Measurements from ENCODE around the gene MALT1. TPM values are rescaled to one million over a fixed set of nuclear protein-coding genes. Genes with fewer than 3 reads are reported as not detected.

MALT1 gene
- total and polyA plus RNA-seq, 9 of the 15 experiments (the other 6 are each of a cell fraction or from before 2014, with no cell fraction given): 0.14 to 1.6 (median 0.32) TPM

GRCh38 chr18:58781627-58782194, 110.4 kb downstream of the MALT1 start (continued):
- TF ChIP-seq ZNF584 (CRISPR knock-in tag; IDR thresholded peaks at IDR 0.05; ENCODE audit: low read depth) (no peak), HLTF (IDR thresholded peaks at IDR 0.05) (0 out of 2 replicates have a peak, but pooled peaks have one; percentile 29), ZFP91 (CRISPR knock-in tag; IDR thresholded peaks at IDR 0.05) (no peak), MBD2 (IDR thresholded peaks at IDR 0.05; ENCODE audit: borderline replicate concordance, low read depth) (no peak), POLR2H (tag; IDR thresholded peaks at IDR 0.05; ENCODE audit: low read depth) (no peak), ESRRA (IDR thresholded peaks at IDR 0.05; ENCODE audit: borderline replicate concordance, low read depth) (no peak), EWSR1 (IDR thresholded peaks at IDR 0.05; ENCODE audit: borderline replicate concordance, low read depth, partially characterized antibody) (no peak), ZNF408 (CRISPR knock-in tag; IDR thresholded peaks at IDR 0.05; ENCODE audit: low read depth) (no peak), ERF (CRISPR knock-in tag; IDR thresholded peaks at IDR 0.05) (no peak), CLOCK (CRISPR knock-in tag; IDR thresholded peaks at IDR 0.05; ENCODE audit: borderline replicate concordance) (no peak), HNRNPLL (IDR thresholded peaks at IDR 0.05; ENCODE audit: low read depth, low read length, poor library complexity, severe bottlenecking) (no peak), ZNF311 (CRISPR knock-in tag; IDR thresholded peaks at IDR 0.05) (no peak), ZNF217 (CRISPR knock-in tag; IDR thresholded peaks at IDR 0.05) (no peak), ARID1B (IDR thresholded peaks at IDR 0.05) (no peak), BRF2 (IDR thresholded peaks at IDR 0.05; ENCODE audit: borderline replicate concordance, insufficient read depth, insufficient read length) (no peak), ZFX (CRISPR knock-in tag; IDR thresholded peaks at IDR 0.05) (no peak), RBM25 (IDR thresholded peaks at IDR 0.05; ENCODE audit: low read depth, low read length, severe bottlenecking) (no peak), ZNF212 (CRISPR knock-in tag; IDR thresholded peaks at IDR 0.05) (no peak), SMARCA5 (IDR thresholded peaks at IDR 0.05) (0 out of 2 replicates have a peak, but pooled peaks have one; percentile 20), FOXP4 (CRISPR knock-in tag; IDR thresholded peaks at IDR 0.05; ENCODE audit: borderline replicate concordance) (no peak), ZNF282 (CRISPR knock-in tag; IDR thresholded peaks at IDR 0.05) (no peak), ZNF41 (CRISPR knock-in tag; conservative IDR thresholded peaks at IDR 0.05) (no peak)

Measured in K562 (cell line).